Sigmoid colon (tissue), 4 donors: ENCODE data around the gene OSER1.

Experiments
- EP300 ChIP-seq, 4 donors: sonication (generic); formaldehyde crosslinking; IDR thresholded peaks; one replicate each; pipeline ENCODE4 v1.6.1; 2017; ENCODE audit warnings: antibody characterized with exemption in 4 of 4
- POLR2A ChIP-seq, 2 donors: fragments of 450-650 bp; IDR thresholded peaks; one replicate each; pipeline ENCODE4 v1.6.1; 2016; ENCODE audit warnings: antibody characterized with exemption in 2 of 2, mild to moderate bottlenecking in 2 of 2, moderate library complexity in 2 of 2
- TF ChIP-seq, protein P1 (sequence below), 4 experiments: fragments of 450-650 bp in 3 of 4; fragments of 200-600 bp in 1 of 4; IDR thresholded peaks; one replicate each; pipeline ENCODE4 v1.5.1; 2016 to 2019; ENCODE audit warnings: antibody characterized with exemption in 4 of 4, mild to moderate bottlenecking in 3 of 4, moderate library complexity in 2 of 4

DNA sequence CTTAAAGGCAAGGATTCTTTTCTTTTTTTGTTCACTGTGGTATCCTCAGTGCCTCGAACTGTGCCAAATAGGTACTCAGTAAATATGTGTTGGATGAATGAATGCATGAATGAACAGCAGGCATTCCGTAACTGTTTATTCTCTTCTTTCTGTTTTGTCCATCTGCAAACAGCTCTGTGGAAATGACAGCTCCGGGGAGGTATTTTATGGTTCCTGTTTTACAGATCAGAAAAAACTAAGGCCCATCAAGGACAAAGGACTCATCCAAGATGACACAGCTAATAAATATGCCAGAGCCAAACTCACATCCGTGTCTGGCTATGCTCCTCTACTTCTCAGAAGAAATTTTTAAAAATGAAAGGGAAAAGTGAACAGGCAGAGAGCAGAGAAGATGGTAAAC lies 44.6 kb downstream of the OSER1 start:
- TF ChIP-seq EP300 (IDR thresholded peaks at IDR 0.05) = peak in 1 of 4 donors; percentile 52
- TF ChIP-seq, protein P1, sequence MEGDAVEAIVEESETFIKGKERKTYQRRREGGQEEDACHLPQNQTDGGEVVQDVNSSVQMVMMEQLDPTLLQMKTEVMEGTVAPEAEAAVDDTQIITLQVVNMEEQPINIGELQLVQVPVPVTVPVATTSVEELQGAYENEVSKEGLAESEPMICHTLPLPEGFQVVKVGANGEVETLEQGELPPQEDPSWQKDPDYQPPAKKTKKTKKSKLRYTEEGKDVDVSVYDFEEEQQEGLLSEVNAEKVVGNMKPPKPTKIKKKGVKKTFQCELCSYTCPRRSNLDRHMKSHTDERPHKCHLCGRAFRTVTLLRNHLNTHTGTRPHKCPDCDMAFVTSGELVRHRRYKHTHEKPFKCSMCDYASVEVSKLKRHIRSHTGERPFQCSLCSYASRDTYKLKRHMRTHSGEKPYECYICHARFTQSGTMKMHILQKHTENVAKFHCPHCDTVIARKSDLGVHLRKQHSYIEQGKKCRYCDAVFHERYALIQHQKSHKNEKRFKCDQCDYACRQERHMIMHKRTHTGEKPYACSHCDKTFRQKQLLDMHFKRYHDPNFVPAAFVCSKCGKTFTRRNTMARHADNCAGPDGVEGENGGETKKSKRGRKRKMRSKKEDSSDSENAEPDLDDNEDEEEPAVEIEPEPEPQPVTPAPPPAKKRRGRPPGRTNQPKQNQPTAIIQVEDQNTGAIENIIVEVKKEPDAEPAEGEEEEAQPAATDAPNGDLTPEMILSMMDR (IDR thresholded peaks at IDR 0.05) = no peak
- TF ChIP-seq POLR2A (IDR thresholded peaks at IDR 0.05) = no peak
